Liver (tissue), 9 donors: ENCODE measurements around the gene NCF4. TPM values are rescaled to one million over a fixed set of nuclear protein-coding genes. Genes with fewer than 3 reads are reported as not detected.

Experiments used
- DNase-seq: peaks from one replicate; pipeline ENCODE4 v3.0.0-alpha.2; 2017; ENCODE audit warnings: low spot score
- H3K27ac ChIP-seq, 2 donors: one replicate each; pipeline ENCODE4 v1.7.0; 2013; ENCODE audit warnings: inconsistent platforms in 2 of 2, low read length in 2 of 2, control low read depth in 1 of 2, low read depth in 1 of 2, mild to moderate bottlenecking in 1 of 2
- H3K27me3 ChIP-seq, 4 donors: one replicate each; pipeline versions ENCODE4 v1.6.1 to v1.7.0; 2013; ENCODE audit warnings: low read length in 3 of 4, inconsistent platforms in 1 of 4, mild to moderate bottlenecking in 1 of 4, moderate library complexity in 1 of 4; ENCODE audit not compliant: control insufficient read depth in 4 of 4, insufficient read depth in 4 of 4
- H3K36me3 ChIP-seq, 4 donors: one replicate each; pipeline versions ENCODE4 v1.6.1 to v1.7.0; 2013; ENCODE audit warnings: low read length in 3 of 4, mild to moderate bottlenecking in 3 of 4, low read depth in 1 of 4, moderate library complexity in 1 of 4; ENCODE audit not compliant: control insufficient read depth in 4 of 4, insufficient read depth in 3 of 4
- H3K4me1 ChIP-seq, 4 donors: one replicate each; pipeline versions ENCODE4 v1.6.1 to v1.7.0; 2013; ENCODE audit warnings: low read length in 3 of 4, mild to moderate bottlenecking in 3 of 4, moderate library complexity in 1 of 4; ENCODE audit not compliant: control insufficient read depth in 4 of 4, insufficient read depth in 4 of 4
- H3K4me3 ChIP-seq, 3 donors: one replicate each; pipeline versions ENCODE4 v1.6.1 to v1.7.0; 2013; ENCODE audit warnings: low read length in 3 of 3, control low read depth in 1 of 3, low read depth in 1 of 3, mild to moderate bottlenecking in 1 of 3
- H3K9ac ChIP-seq, 2 donors: one replicate each; pipeline ENCODE4 v1.7.0; 2013; ENCODE audit warnings: low read length in 2 of 2, mild to moderate bottlenecking in 2 of 2, moderate library complexity in 2 of 2, control low read depth in 1 of 2, low read depth in 1 of 2
- H3K9me3 ChIP-seq, 4 donors: one replicate each; pipeline versions ENCODE4 v1.6.1 to v1.7.0; 2013; ENCODE audit warnings: low read length in 3 of 4; ENCODE audit not compliant: control insufficient read depth in 4 of 4
- EGR1 ChIP-seq, 2 donors: IDR thresholded peaks; 2 replicates each; pipeline ENCODE4 v1.6.1; 2016 to 2018; ENCODE audit warnings: antibody characterized with exemption in 2 of 2, low read depth in 2 of 2
- FOXA1 ChIP-seq: IDR thresholded peaks from 2 replicates; pipeline ENCODE4 v1.6.1; 2016; ENCODE audit warnings: antibody characterized with exemption
- FOXA2 ChIP-seq: IDR thresholded peaks from 2 replicates; pipeline ENCODE4 v1.6.1; 2016; ENCODE audit warnings: antibody characterized with exemption
- GABPA ChIP-seq, 2 donors: IDR thresholded peaks in 1 of 2; conservative IDR thresholded peaks in 1 of 2; 2 replicates each; pipeline ENCODE4 v1.6.1; 2016; ENCODE audit warnings: antibody characterized with exemption in 2 of 2, mild to moderate bottlenecking in 1 of 2, moderate library complexity in 1 of 2
- HNF4A ChIP-seq, 2 donors: conservative IDR thresholded peaks; 2 replicates each; pipeline ENCODE4 v1.6.1; 2016; ENCODE audit warnings: antibody characterized with exemption in 2 of 2, mild to moderate bottlenecking in 2 of 2
- HNF4G ChIP-seq: IDR thresholded peaks from 2 replicates; pipeline ENCODE4 v1.6.1; 2016; ENCODE audit warnings: antibody characterized with exemption
- JUND ChIP-seq, 2 donors: IDR thresholded peaks; 2 replicates each; pipeline ENCODE4 v1.6.1; 2016; ENCODE audit warnings: antibody characterized with exemption in 2 of 2
- NR2F2 ChIP-seq: IDR thresholded peaks from 2 replicates; pipeline ENCODE4 v1.6.1; 2016; ENCODE audit warnings: antibody characterized with exemption
- RAD21 ChIP-seq, 2 donors: IDR thresholded peaks; 2 replicates each; pipeline ENCODE4 v1.6.1; 2016; ENCODE audit warnings: antibody characterized with exemption in 2 of 2, mild to moderate bottlenecking in 2 of 2
- REST ChIP-seq: IDR thresholded peaks from 2 replicates; pipeline ENCODE4 v1.6.1; 2016; ENCODE audit warnings: antibody characterized with exemption, mild to moderate bottlenecking
- RXRA ChIP-seq, 2 donors: IDR thresholded peaks; 2 replicates each; pipeline ENCODE4 v1.6.1; 2017 to 2018; ENCODE audit warnings: antibody characterized with exemption in 2 of 2, mild to moderate bottlenecking in 1 of 2
- SP1 ChIP-seq: IDR thresholded peaks from 2 replicates; pipeline ENCODE4 v1.6.1; 2018; ENCODE audit warnings: antibody characterized with exemption, mild to moderate bottlenecking
- TAF1 ChIP-seq: conservative IDR thresholded peaks from 2 replicates; pipeline ENCODE4 v1.6.1; 2016; ENCODE audit warnings: antibody characterized with exemption, mild to moderate bottlenecking
- YY1 ChIP-seq: IDR thresholded peaks from 2 replicates; pipeline ENCODE4 v1.6.1; 2016; ENCODE audit warnings: antibody characterized with exemption, mild to moderate bottlenecking
- WGBS: extraction: QIAGEN DNeasy Blood & Tissue Kit; methylation state at CpG from one replicate; pipeline ENCODE4 v1.1.7; 2013; 5-methylcytosine and 5-hydroxymethylcytosine counted together
- polyA plus RNA-seq, 2 donors: library from polyadenylated mRNA; stranded (reverse) in 1 of 2; unstranded in 1 of 2; fragments of 200-250 nt in 1 of 2; fragments of >200 nt in 1 of 2; fragmentation: Nextera tagmentation in 1 of 2; extraction: Ambion mirVana in 1 of 2; gene quantifications; one replicate each; pipeline versions ENCODE4 v1.2.1 to v1.2.3, GENCODE V29; 2013 to 2015
- total RNA-seq, 2 donors: library from RNA; depleted of rRNA; stranded (reverse); fragments of >200 nt; gene quantifications; one replicate each; pipeline ENCODE4 v1.2.3, GENCODE V29; 2014
- TF ChIP-seq, protein P1 (sequence below): IDR thresholded peaks from 2 replicates; pipeline ENCODE4 v1.6.1; 2016; ENCODE audit warnings: antibody characterized with exemption
- TF ChIP-seq, protein P2 (sequence below): fragments of 150-350 bp; IDR thresholded peaks from 2 replicates; pipeline ENCODE4 v1.5.1; 2017; ENCODE audit warnings: improper control_type of control experiment, low read depth, low read length; ENCODE audit not compliant: missing input control
- TF ChIP-seq, protein P3 (sequence below): IDR thresholded peaks from 2 replicates; pipeline ENCODE4 v1.6.1; 2016; ENCODE audit warnings: antibody characterized with exemption
- TF ChIP-seq, protein P4 (sequence below): IDR thresholded peaks from 2 replicates; pipeline ENCODE4 v1.6.1; 2016; ENCODE audit warnings: antibody characterized with exemption
- donor health status: healthy.
- donor health status: healthy.
- donor health status: healthy.
- donor health status: healthy.
- donor health status: healthy.

NCF4 gene
- total and polyA plus RNA-seq, 4 donors = 3.9 to 14.3 (median 5.4) TPM

GRCh38 chr22:36881504-36882245, 20.9 kb downstream of the NCF4 start:
- TF ChIP-seq JUND (IDR thresholded peaks at IDR 0.05) = no peak
- TF ChIP-seq RXRA (IDR thresholded peaks at IDR 0.05) = no peak
- no peak for TF ChIP-seq HNF4G
- H3K27ac ChIP-seq = no peak overlapping the region
- 82% methylated on average over 1 of the region's 1 CpG for WGBS
- DNase-seq = no peak
- peaks cover 0 to 9% (median 0%) of the 10 kb centered on the region in 4 donors for H3K27me3 ChIP-seq
- no peaks in the 10 kb centered on the region for H3K9me3 ChIP-seq
- no peaks in the 10 kb centered on the region for H3K36me3 ChIP-seq
- H3K4me3 ChIP-seq = no peak overlapping the region
- no peaks in the 10 kb centered on the region for H3K4me1 ChIP-seq
- no peak overlapping the region for H3K9ac ChIP-seq

DNA sequence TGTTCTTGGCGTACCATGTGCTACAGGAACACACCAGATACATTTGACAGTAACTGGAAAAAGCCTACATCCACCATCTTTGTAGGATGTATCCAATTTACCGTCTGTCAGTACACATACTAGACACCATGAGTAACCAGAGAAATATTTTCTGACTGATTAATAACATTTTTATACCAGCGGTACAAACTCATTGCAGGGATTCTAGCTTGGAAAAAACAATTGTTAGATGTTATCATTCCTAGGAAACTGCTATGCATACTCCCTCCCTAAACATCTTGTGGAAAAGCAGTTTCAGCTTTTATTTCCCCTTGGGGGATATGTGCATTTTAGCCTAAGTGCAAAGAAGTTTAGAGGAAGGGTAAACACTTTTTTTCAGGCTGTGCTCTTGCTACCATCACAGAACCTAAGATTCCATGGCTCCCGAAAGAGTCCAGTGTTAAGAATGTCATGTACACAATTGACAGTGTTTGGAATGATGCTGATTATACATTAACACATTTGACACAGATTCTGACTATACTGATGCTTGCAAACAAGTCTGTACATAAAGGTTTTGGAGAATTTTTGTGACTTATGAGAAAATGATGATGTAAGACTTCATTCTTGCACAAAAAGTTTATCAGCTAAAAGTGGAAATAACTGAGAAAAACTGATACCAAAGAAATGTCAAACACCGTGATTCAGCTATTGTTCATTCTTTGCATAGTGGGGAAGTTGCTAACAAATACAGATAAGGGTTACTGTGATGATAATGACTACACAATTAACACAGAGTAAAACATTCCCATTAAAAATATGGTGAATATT, 23.7 kb downstream of the NCF4 start:
- no peaks in the 10 kb centered on the region for H3K27me3 ChIP-seq
- DNase-seq = no peak
- WGBS = 66% methylated on average over 5 of the region's 5 CpGs
- no peak for TF ChIP-seq SP1
- TF ChIP-seq HNF4G = no peak
- no peak for TF ChIP-seq FOXA1
- TF ChIP-seq NR2F2 = no peak
- no peak overlapping the region for H3K9ac ChIP-seq
- H3K4me1 ChIP-seq = no peaks in the 10 kb centered on the region
- H3K27ac ChIP-seq = no peak overlapping the region
- H3K36me3 ChIP-seq = no peaks in the 10 kb centered on the region
- H3K9me3 ChIP-seq = no peaks in the 10 kb centered on the region
- no peak overlapping the region for H3K4me3 ChIP-seq

DNA sequence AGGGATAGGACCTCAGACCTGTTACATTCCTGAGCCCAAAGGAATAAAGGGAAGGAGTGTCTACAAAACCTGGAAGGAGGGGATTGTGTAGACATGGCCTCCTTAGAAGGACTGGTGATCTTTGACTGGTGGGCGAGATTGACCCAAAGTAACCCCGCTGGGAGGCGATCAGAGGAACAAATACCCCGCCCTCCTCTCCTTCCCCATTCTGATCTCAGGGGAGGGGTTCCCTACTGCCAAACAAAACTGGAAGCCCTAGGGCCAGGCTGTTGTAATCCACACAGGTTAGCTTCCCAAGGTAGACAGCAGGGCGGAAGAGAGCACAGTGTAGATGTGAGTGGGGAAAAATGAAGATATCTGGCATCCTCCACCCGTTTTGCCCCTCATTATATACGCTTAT, 24.7 kb downstream of the NCF4 start:
- H3K4me3 ChIP-seq = no peak overlapping the region
- TF ChIP-seq, protein P1, sequence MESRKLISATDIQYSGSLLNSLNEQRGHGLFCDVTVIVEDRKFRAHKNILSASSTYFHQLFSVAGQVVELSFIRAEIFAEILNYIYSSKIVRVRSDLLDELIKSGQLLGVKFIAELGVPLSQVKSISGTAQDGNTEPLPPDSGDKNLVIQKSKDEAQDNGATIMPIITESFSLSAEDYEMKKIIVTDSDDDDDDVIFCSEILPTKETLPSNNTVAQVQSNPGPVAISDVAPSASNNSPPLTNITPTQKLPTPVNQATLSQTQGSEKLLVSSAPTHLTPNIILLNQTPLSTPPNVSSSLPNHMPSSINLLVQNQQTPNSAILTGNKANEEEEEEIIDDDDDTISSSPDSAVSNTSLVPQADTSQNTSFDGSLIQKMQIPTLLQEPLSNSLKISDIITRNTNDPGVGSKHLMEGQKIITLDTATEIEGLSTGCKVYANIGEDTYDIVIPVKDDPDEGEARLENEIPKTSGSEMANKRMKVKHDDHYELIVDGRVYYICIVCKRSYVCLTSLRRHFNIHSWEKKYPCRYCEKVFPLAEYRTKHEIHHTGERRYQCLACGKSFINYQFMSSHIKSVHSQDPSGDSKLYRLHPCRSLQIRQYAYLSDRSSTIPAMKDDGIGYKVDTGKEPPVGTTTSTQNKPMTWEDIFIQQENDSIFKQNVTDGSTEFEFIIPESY = no peak
- TF ChIP-seq, protein P2, sequence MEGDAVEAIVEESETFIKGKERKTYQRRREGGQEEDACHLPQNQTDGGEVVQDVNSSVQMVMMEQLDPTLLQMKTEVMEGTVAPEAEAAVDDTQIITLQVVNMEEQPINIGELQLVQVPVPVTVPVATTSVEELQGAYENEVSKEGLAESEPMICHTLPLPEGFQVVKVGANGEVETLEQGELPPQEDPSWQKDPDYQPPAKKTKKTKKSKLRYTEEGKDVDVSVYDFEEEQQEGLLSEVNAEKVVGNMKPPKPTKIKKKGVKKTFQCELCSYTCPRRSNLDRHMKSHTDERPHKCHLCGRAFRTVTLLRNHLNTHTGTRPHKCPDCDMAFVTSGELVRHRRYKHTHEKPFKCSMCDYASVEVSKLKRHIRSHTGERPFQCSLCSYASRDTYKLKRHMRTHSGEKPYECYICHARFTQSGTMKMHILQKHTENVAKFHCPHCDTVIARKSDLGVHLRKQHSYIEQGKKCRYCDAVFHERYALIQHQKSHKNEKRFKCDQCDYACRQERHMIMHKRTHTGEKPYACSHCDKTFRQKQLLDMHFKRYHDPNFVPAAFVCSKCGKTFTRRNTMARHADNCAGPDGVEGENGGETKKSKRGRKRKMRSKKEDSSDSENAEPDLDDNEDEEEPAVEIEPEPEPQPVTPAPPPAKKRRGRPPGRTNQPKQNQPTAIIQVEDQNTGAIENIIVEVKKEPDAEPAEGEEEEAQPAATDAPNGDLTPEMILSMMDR = no peak
- TF ChIP-seq TAF1 (no peak), YY1 (no peak), EGR1 (IDR thresholded peaks at IDR 0.05; ENCODE audit: low read depth in 2 of 2) (no peak), SP1 (no peak), RAD21 (IDR thresholded peaks at IDR 0.05) (no peak), FOXA1 (no peak), HNF4A (conservative IDR thresholded peaks at IDR 0.05) (no peak), FOXA2 (no peak), HNF4G (no peak), NR2F2 (no peak), JUND (IDR thresholded peaks at IDR 0.05) (no peak), RXRA (IDR thresholded peaks at IDR 0.05) (no peak), REST (no peak), GABPA (IDR thresholded peaks at IDR 0.05 in 1 of 2, conservative IDR thresholded peaks at IDR 0.05 in 1 of 2) (no peak)
- TF ChIP-seq, protein P3, sequence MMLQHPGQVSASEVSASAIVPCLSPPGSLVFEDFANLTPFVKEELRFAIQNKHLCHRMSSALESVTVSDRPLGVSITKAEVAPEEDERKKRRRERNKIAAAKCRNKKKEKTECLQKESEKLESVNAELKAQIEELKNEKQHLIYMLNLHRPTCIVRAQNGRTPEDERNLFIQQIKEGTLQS = no peak
- TF ChIP-seq, protein P4, sequence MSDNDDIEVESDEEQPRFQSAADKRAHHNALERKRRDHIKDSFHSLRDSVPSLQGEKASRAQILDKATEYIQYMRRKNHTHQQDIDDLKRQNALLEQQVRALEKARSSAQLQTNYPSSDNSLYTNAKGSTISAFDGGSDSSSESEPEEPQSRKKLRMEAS = no peak
- no peaks in the 10 kb centered on the region for H3K36me3 ChIP-seq
- WGBS = 59% methylated on average over 7 of the region's 7 CpGs
- no peaks in the 10 kb centered on the region for H3K27me3 ChIP-seq
- H3K4me1 ChIP-seq = no peaks in the 10 kb centered on the region
- H3K27ac ChIP-seq = no peak overlapping the region
- no peaks in the 10 kb centered on the region for H3K9me3 ChIP-seq
- DNase-seq = no peak
- no peak overlapping the region for H3K9ac ChIP-seq
